ENCODE measurements around the gene VPS26C. TPM values are rescaled to one million over a fixed set of nuclear protein-coding genes. Genes with fewer than 3 reads are reported as not detected.

Gene VPS26C
- total RNA-seq, 1 experiment from 2014 or later: 42.1 TPM

- CTCF ChIA-PET: no interaction called here
Observed at GRCh38 chr21:37182222-37182621, 84.9 kb downstream of the VPS26C start.

More at GRCh38 chr21:37182222-37182621, 84.9 kb downstream of the VPS26C start:
- no peaks in the 10 kb centered on the region for H4K20me1 ChIP-seq (ENCODE audit: insufficient read depth)
- intact Hi-C loops (cut with micrococcal nuclease): no loop called here
- POLR2A ChIA-PET: no interaction called here
- RAD21 ChIA-PET (ENCODE audit: low non-redundant PET in 1 of 2, low total read pairs in 2 of 2, uncharacterized antibody in 2 of 2, unreplicated experiment in 2 of 2): interaction anchor here in 1 of 2 experiments (0.6 kb wide), 1 partner anchor 10 kb away, joined by 3 read pairs; no protein-coding TSS in a partner anchor
- H2AFZ ChIP-seq (ENCODE audit: low read depth, low read length, poor library complexity, severe bottlenecking): no peak overlapping the region
- BruUV-seq (replicated peaks): no TSS peak
- H3K9me3 ChIP-seq (ENCODE audit: control insufficient read depth in 1 of 2, insufficient read depth in 1 of 2, low read depth in 1 of 2, low read length in 2 of 2): no peaks in the 10 kb centered on the region
- DNase-seq (ENCODE audit: low read depth, low spot score): no peak
- no peak overlapping the region for H3K9ac ChIP-seq (ENCODE audit: low read length)
- H3K4me3 ChIP-seq (replicated peaks in 1 of 2; ENCODE audit: low read depth in 1 of 2, low read length in 2 of 2): no peak overlapping the region
- no peaks in the 10 kb centered on the region for H3K4me1 ChIP-seq (ENCODE audit: control insufficient read depth in 1 of 2, insufficient read depth in 2 of 2, low read length in 2 of 2)
- H3K27ac ChIP-seq (ENCODE audit: low read depth, low read length): no peak overlapping the region
- TF ChIP-seq REST (IDR thresholded peaks at IDR 0.05; ENCODE audit: low read depth) (no peak), SP1 (IDR thresholded peaks at IDR 0.05; ENCODE audit: low read depth) (no peak), ZFX (IDR thresholded peaks at IDR 0.05) (no peak), MAX (IDR thresholded peaks at IDR 0.05) (no peak), ZNF274 (IDR thresholded peaks at IDR 0.05; ENCODE audit: low read depth, low read length) (no peak), EGR1 (IDR thresholded peaks at IDR 0.05; ENCODE audit: low read depth) (no peak), ATF3 (IDR thresholded peaks at IDR 0.05) (no peak), YY1 (IDR thresholded peaks at IDR 0.05; ENCODE audit: extremely low read depth, insufficient replicate concordance, low read depth, low read length) (no peak), SRF (IDR thresholded peaks at IDR 0.05; ENCODE audit: low read depth) (no peak), SIN3A (IDR thresholded peaks at IDR 0.05; ENCODE audit: low read depth) (no peak), JUND (IDR thresholded peaks at IDR 0.05) (no peak), TCF7L2 (IDR thresholded peaks at IDR 0.05; ENCODE audit: borderline replicate concordance, extremely low read depth, insufficient read depth, insufficient read length) (no peak), FOSL1 (IDR thresholded peaks at IDR 0.05; ENCODE audit: low read depth) (no peak), EZH2 (IDR thresholded peaks at IDR 0.05) (no peak), POLR2A (IDR thresholded peaks at IDR 0.05; ENCODE audit: borderline replicate concordance, extremely low read depth, insufficient read depth, insufficient read length) (no peak), POLR2AphosphoS5 (IDR thresholded peaks at IDR 0.05; ENCODE audit: low read depth, low read length) (no peak), ELF1 (IDR thresholded peaks at IDR 0.05; ENCODE audit: borderline replicate concordance, low read depth) (no peak), CBX3 (IDR thresholded peaks at IDR 0.05; ENCODE audit: low read depth) (no peak)
- TF ChIP-seq, protein P1, sequence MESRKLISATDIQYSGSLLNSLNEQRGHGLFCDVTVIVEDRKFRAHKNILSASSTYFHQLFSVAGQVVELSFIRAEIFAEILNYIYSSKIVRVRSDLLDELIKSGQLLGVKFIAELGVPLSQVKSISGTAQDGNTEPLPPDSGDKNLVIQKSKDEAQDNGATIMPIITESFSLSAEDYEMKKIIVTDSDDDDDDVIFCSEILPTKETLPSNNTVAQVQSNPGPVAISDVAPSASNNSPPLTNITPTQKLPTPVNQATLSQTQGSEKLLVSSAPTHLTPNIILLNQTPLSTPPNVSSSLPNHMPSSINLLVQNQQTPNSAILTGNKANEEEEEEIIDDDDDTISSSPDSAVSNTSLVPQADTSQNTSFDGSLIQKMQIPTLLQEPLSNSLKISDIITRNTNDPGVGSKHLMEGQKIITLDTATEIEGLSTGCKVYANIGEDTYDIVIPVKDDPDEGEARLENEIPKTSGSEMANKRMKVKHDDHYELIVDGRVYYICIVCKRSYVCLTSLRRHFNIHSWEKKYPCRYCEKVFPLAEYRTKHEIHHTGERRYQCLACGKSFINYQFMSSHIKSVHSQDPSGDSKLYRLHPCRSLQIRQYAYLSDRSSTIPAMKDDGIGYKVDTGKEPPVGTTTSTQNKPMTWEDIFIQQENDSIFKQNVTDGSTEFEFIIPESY (IDR thresholded peaks at IDR 0.05; ENCODE audit: extremely low read depth, insufficient replicate concordance, low read length): no peak
- TF ChIP-seq, protein P2, sequence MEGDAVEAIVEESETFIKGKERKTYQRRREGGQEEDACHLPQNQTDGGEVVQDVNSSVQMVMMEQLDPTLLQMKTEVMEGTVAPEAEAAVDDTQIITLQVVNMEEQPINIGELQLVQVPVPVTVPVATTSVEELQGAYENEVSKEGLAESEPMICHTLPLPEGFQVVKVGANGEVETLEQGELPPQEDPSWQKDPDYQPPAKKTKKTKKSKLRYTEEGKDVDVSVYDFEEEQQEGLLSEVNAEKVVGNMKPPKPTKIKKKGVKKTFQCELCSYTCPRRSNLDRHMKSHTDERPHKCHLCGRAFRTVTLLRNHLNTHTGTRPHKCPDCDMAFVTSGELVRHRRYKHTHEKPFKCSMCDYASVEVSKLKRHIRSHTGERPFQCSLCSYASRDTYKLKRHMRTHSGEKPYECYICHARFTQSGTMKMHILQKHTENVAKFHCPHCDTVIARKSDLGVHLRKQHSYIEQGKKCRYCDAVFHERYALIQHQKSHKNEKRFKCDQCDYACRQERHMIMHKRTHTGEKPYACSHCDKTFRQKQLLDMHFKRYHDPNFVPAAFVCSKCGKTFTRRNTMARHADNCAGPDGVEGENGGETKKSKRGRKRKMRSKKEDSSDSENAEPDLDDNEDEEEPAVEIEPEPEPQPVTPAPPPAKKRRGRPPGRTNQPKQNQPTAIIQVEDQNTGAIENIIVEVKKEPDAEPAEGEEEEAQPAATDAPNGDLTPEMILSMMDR (IDR thresholded peaks at IDR 0.05 in 2 of 3, conservative IDR thresholded peaks at IDR 0.05 in 1 of 3; ENCODE audit: borderline replicate concordance in 1 of 3, insufficient read depth in 1 of 3, low read depth in 2 of 3, low read length in 2 of 3): no peak
- no peak for ATAC-seq
- no peaks in the 10 kb centered on the region for H3K27me3 ChIP-seq (ENCODE audit: insufficient read depth, low read length)
- peaks cover 3% of the 10 kb centered on the region; the same call in 1 of the 2 replicates for H3K79me2 ChIP-seq (ENCODE audit: insufficient read depth, low read length)
- H3K36me3 ChIP-seq (ENCODE audit: control insufficient read depth in 1 of 2, insufficient read depth in 2 of 2, low read length in 2 of 2): peaks cover 14 to 28% of the 10 kb centered on the region in 2 experiments; a peak in 3 of 4 replicates
- H3K9me2 ChIP-seq (ENCODE audit: insufficient read depth): no peaks in the 10 kb centered on the region
- no peak overlapping the region for H3K4me2 ChIP-seq (ENCODE audit: low read length)
